Activated naive CD4-positive, alpha-beta T cell treated with anti-CD3 and anti-CD28 coated beads, Interleukin-2, amount 50 U/mL, for 72 hours (primary cell): ENCODE results near the gene TTC33. TPM values are rescaled to one million over a fixed set of nuclear protein-coding genes. Genes with fewer than 3 reads are reported as not detected.
A peak's percentile ranks its signal among the peaks of the same experiment; 100 is the strongest.

Source experiments
- ATAC-seq, 2 donors: fragments of 150-1000 bp; cut with Tn5 transposase; 2 replicates each; pipeline ENCODE4 v1.10.0; 2021; ENCODE audit warnings: mild to moderate bottlenecking in 2 of 2, moderate library complexity in 2 of 2
- DNase-seq, 2 donors: peaks; one replicate each; pipeline ENCODE4 v3.0.0; 2021 to 2022; ENCODE audit warnings: low spot score in 2 of 2
- H3K27ac Mint-ChIP-seq, 2 donors: one replicate each; pipeline ENCODE4 v1.8.0; 2022; ENCODE audit warnings: mild to moderate bottlenecking in 2 of 2, mixed read lengths in 2 of 2
- H3K36me3 Mint-ChIP-seq, 2 donors: one replicate each; pipeline ENCODE4 v1.8.0; 2022; ENCODE audit warnings: mixed read lengths in 2 of 2
- H3K9me3 Mint-ChIP-seq, 2 donors: one replicate each; pipeline ENCODE4 v1.8.0; 2022; ENCODE audit warnings: mixed read lengths in 2 of 2
- total RNA-seq, 2 donors: library from RNA; stranded (reverse); gene quantifications; one replicate each; pipeline ENCODE4 v1.2.3, GENCODE V29; 2022

The TTC33 gene
- total RNA-seq, 2 donors from 2014 or later, result 22.2 to 22.5 TPM

- H3K36me3 Mint-ChIP-seq, result peaks cover 0 to 7% of the 10 kb centered on the region in 2 donors
- H3K9me3 Mint-ChIP-seq, result peaks cover 0 to 13% of the 10 kb centered on the region in 2 donors
- ATAC-seq, result peak; percentile 49 to 50
- no peak for DNase-seq
- H3K27ac Mint-ChIP-seq, result peak overlapping the region in 1 of 2 donors; percentile 20
Observed at GRCh38 chr5:40627706-40628105, 128.1 kb downstream of the TTC33 start.

- H3K27ac Mint-ChIP-seq, result no peak overlapping the region
- ATAC-seq (peak in 1 of 2 donors; percentile 51), DNase-seq (no peak)
- H3K9me3 Mint-ChIP-seq, result peaks cover 0 to 13% of the 10 kb centered on the region in 2 donors
- peaks cover 0 to 7% of the 10 kb centered on the region in 2 donors for H3K36me3 Mint-ChIP-seq
Observed at GRCh38 chr5:40626801-40627200, 129.0 kb downstream of the TTC33 start.

- Mint-ChIP-seq H3K36me3 (peaks cover 0 to 7% of the 10 kb centered on the region in 2 donors), H3K9me3 (peaks cover 0 to 13% of the 10 kb centered on the region in 2 donors), H3K27ac (no peak overlapping the region)
- DNase-seq (no peak), ATAC-seq (peak; percentile 63 to 84)
Observed at GRCh38 chr5:40623480-40624420, 132.0 kb downstream of the TTC33 start.

GRCh38 chr5:40622463-40623252 lies 133.1 kb downstream of the TTC33 start:
- peaks cover 0 to 13% of the 10 kb centered on the region in 2 donors for H3K9me3 Mint-ChIP-seq
- H3K36me3 Mint-ChIP-seq, result peaks cover 0 to 7% of the 10 kb centered on the region in 2 donors

GRCh38 chr5:40619421-40619820 lies 136.3 kb downstream of the TTC33 start:
- no peaks in the 10 kb centered on the region for H3K36me3 Mint-ChIP-seq
- ATAC-seq, result no peak
- peaks cover 0 to 5% of the 10 kb centered on the region in 2 donors for H3K9me3 Mint-ChIP-seq
- DNase-seq, result no peak
- no peak overlapping the region for H3K27ac Mint-ChIP-seq

More at GRCh38 chr5:40622463-40623252, 133.1 kb downstream of the TTC33 start:
- H3K27ac Mint-ChIP-seq, result no peak overlapping the region
- ATAC-seq, result no peak
- DNase-seq, result no peak

- no peak overlapping the region for H3K27ac Mint-ChIP-seq
Observed at GRCh38 chr5:40618926-40619325, 136.8 kb downstream of the TTC33 start.

GRCh38 chr5:40616781-40617180 lies 139.0 kb downstream of the TTC33 start:
- ATAC-seq (no peak), DNase-seq (no peak)
- Mint-ChIP-seq H3K27ac (no peak overlapping the region), H3K9me3 (no peaks in the 10 kb centered on the region), H3K36me3 (no peaks in the 10 kb centered on the region)

More at GRCh38 chr5:40618926-40619325, 136.8 kb downstream of the TTC33 start:
- peaks cover 0 to under 1% of the 10 kb centered on the region in 2 donors for H3K9me3 Mint-ChIP-seq
- no peak for DNase-seq
- no peaks in the 10 kb centered on the region for H3K36me3 Mint-ChIP-seq
- ATAC-seq, result no peak

- DNase-seq, result no peak
- Mint-ChIP-seq H3K9me3 (peaks cover 3 to 4% of the 10 kb centered on the region in 2 donors), H3K27ac (peak overlapping the region in 1 of 2 donors; percentile 28), H3K36me3 (no peaks in the 10 kb centered on the region)
- ATAC-seq, result peak in 1 of 2 donors; percentile 50
Observed at GRCh38 chr5:40615586-40616170, 140.1 kb downstream of the TTC33 start.

GRCh38 chr5:40614923-40615585 lies 140.7 kb downstream of the TTC33 start:
- H3K9me3 Mint-ChIP-seq, result peaks cover 3 to 4% of the 10 kb centered on the region in 2 donors
- no peaks in the 10 kb centered on the region for H3K36me3 Mint-ChIP-seq
- peak overlapping the region in 1 of 2 donors; percentile 28 for H3K27ac Mint-ChIP-seq
- DNase-seq, result no peak
- ATAC-seq, result peak in 1 of 2 donors; percentile 32

- no peak for DNase-seq
- H3K9me3 Mint-ChIP-seq, result peaks cover 3 to 4% of the 10 kb centered on the region in 2 donors
- no peaks in the 10 kb centered on the region for H3K36me3 Mint-ChIP-seq
- no peak for ATAC-seq
- H3K27ac Mint-ChIP-seq, result no peak overlapping the region
Observed at GRCh38 chr5:40614466-40614865, 141.3 kb downstream of the TTC33 start.

- ATAC-seq, result no peak
Observed at GRCh38 chr5:40607202-40607601, 148.6 kb downstream of the TTC33 start.

GRCh38 chr5:40606077-40606765 lies 149.5 kb downstream of the TTC33 start:
- peaks cover 3 to 9% of the 10 kb centered on the region in 2 donors for H3K9me3 Mint-ChIP-seq
- no peak for DNase-seq
- ATAC-seq, result no peak
- H3K36me3 Mint-ChIP-seq, result peaks cover 0 to 5% of the 10 kb centered on the region in 2 donors
- H3K27ac Mint-ChIP-seq, result no peak overlapping the region

More at GRCh38 chr5:40607202-40607601, 148.6 kb downstream of the TTC33 start:
- DNase-seq, result no peak
- Mint-ChIP-seq H3K36me3 (peaks cover 0 to 5% of the 10 kb centered on the region in 2 donors), H3K27ac (no peak overlapping the region), H3K9me3 (peaks cover 3 to 9% of the 10 kb centered on the region in 2 donors)

GRCh38 chr5:40605295-40605958 lies 150.3 kb downstream of the TTC33 start:
- Mint-ChIP-seq H3K9me3 (peaks cover 0 to 5% of the 10 kb centered on the region in 2 donors), H3K27ac (no peak overlapping the region), H3K36me3 (peaks cover 0 to 5% of the 10 kb centered on the region in 2 donors)
- ATAC-seq (no peak), DNase-seq (no peak)

GRCh38 chr5:40603378-40603777 lies 152.4 kb downstream of the TTC33 start:
- no peak for DNase-seq
- H3K36me3 Mint-ChIP-seq, result peaks cover 0 to 5% of the 10 kb centered on the region in 2 donors
- H3K9me3 Mint-ChIP-seq, result peaks cover 0 to 4% of the 10 kb centered on the region in 2 donors
- no peak for ATAC-seq
- no peak overlapping the region for H3K27ac Mint-ChIP-seq
